HCT116 (cell line): ENCODE data around the gene SAA1.

ENCODE experiments used
- EZH2 ChIP-seq: fragments of 200-600 bp; sonication (generic); IDR thresholded peaks from 2 replicates; pipeline ENCODE4 v1.6.1; 2017; ENCODE audit warnings: antibody characterized with exemption, mixed run types
- EZH2phosphoT487 ChIP-seq: fragments of 200-600 bp; IDR thresholded peaks from 2 replicates; pipeline ENCODE4 v1.6.1; 2018; ENCODE audit warnings: antibody characterized with exemption, borderline replicate concordance
- POLR2A ChIP-seq: IDR thresholded peaks from 2 replicates; pipeline ENCODE4 v1.7.0; 2011; ENCODE audit warnings: borderline replicate concordance; ENCODE audit not compliant: insufficient read depth, insufficient read length; ENCODE audit errors: extremely low read depth
- POLR2AphosphoS5 ChIP-seq: IDR thresholded peaks from 2 replicates; pipeline ENCODE4 v1.6.1; 2011; ENCODE audit warnings: mild to moderate bottlenecking, low read depth, low read length, moderate library complexity
- RAD21 ChIP-seq: IDR thresholded peaks from 2 replicates; pipeline ENCODE4 v1.6.1; 2012; ENCODE audit warnings: low read depth, mild to moderate bottlenecking
- SIN3A ChIP-seq: IDR thresholded peaks from 2 replicates; pipeline ENCODE4 v1.6.1; 2012; ENCODE audit warnings: low read depth
- SRF ChIP-seq: IDR thresholded peaks from 2 replicates; pipeline ENCODE4 v1.6.1; 2012; ENCODE audit warnings: low read depth
- TCF7L2 ChIP-seq: IDR thresholded peaks from 2 replicates; pipeline ENCODE4 v1.7.0; 2011; ENCODE audit warnings: borderline replicate concordance, inconsistent platforms; ENCODE audit not compliant: insufficient read depth, insufficient read length; ENCODE audit errors: extremely low read depth
- ZNF274 ChIP-seq: fragments of 200-500 bp; sonication (Bioruptor generic); IDR thresholded peaks from 2 replicates; pipeline ENCODE4 v1.6.1; 2014; ENCODE audit warnings: mild to moderate bottlenecking, low read depth, low read length, inconsistent platforms
- TF ChIP-seq, protein P1 (sequence below), 3 experiments: fragments of 200-600 bp in 1 of 3; sonication (generic) in 1 of 3; IDR thresholded peaks in 2 of 3; conservative IDR thresholded peaks in 1 of 3; 2 replicates each; pipeline ENCODE4 v1.5.1; 2012 to 2017; ENCODE audit warnings: low read depth in 2 of 3, low read length in 2 of 3, antibody characterized with exemption in 1 of 3, borderline replicate concordance in 1 of 3, control low read depth in 1 of 3, mild to moderate bottlenecking in 1 of 3, mixed read lengths in 1 of 3, mixed run types in 1 of 3, moderate library complexity in 1 of 3; ENCODE audit not compliant: insufficient read depth in 1 of 3
- TF ChIP-seq, protein P2 (sequence below): IDR thresholded peaks from 2 replicates; pipeline ENCODE4 v1.6.1; 2012

DNA sequence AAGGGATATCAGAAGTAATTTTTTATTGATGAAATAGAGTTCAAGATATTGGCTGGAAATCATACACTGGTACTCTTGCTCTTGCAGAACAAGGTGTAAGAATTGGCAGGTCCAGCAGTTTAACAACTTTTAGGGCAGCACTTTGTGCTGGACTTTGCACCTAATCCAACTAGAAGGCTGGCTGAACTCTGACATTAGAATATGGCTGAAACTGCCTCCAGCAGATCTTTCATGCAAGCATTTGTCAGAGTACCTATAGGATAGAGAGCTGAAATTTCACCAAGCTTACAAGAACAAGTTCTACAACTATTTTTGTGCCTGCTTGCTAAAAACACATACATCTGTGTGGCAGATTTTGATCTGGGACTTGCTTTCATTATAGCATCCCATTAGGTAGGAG is 38.7 kb downstream of the SAA1 start:
- TF ChIP-seq POLR2A (no peak), TCF7L2 (no peak), SRF (no peak), ZNF274 (no peak), EZH2 (no peak), RAD21 (no peak), EZH2phosphoT487 (no peak), POLR2AphosphoS5 (no peak), SIN3A (no peak)
- TF ChIP-seq, protein P1, sequence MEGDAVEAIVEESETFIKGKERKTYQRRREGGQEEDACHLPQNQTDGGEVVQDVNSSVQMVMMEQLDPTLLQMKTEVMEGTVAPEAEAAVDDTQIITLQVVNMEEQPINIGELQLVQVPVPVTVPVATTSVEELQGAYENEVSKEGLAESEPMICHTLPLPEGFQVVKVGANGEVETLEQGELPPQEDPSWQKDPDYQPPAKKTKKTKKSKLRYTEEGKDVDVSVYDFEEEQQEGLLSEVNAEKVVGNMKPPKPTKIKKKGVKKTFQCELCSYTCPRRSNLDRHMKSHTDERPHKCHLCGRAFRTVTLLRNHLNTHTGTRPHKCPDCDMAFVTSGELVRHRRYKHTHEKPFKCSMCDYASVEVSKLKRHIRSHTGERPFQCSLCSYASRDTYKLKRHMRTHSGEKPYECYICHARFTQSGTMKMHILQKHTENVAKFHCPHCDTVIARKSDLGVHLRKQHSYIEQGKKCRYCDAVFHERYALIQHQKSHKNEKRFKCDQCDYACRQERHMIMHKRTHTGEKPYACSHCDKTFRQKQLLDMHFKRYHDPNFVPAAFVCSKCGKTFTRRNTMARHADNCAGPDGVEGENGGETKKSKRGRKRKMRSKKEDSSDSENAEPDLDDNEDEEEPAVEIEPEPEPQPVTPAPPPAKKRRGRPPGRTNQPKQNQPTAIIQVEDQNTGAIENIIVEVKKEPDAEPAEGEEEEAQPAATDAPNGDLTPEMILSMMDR (IDR thresholded peaks at IDR 0.05 in 2 of 3, conservative IDR thresholded peaks at IDR 0.05 in 1 of 3; ENCODE audit: borderline replicate concordance in 1 of 3, insufficient read depth in 1 of 3, low read depth in 2 of 3, low read length in 2 of 3) = no peak
- TF ChIP-seq, protein P2, sequence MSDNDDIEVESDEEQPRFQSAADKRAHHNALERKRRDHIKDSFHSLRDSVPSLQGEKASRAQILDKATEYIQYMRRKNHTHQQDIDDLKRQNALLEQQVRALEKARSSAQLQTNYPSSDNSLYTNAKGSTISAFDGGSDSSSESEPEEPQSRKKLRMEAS = no peak
